Testis (tissue), 3 donors: ENCODE measurements around the gene SAMD11. TPM values are rescaled to one million over a fixed set of nuclear protein-coding genes. Genes with fewer than 3 reads are reported as not detected.
A peak's percentile ranks its signal among the peaks of the same experiment; 100 is the strongest.

Experiments
- DNase-seq: peaks from one replicate; pipeline ENCODE4 v3.0.0-alpha.2; 2019
- H3K27ac ChIP-seq, 2 donors: fragments of 200-600 bp; sonication (generic); one replicate each; pipeline ENCODE4 v1.5.1; 2019
- H3K27me3 ChIP-seq: fragments of 200-600 bp; sonication (generic); one replicate; pipeline ENCODE4 v1.5.1; 2019
- H3K36me3 ChIP-seq: fragments of 200-600 bp; sonication (generic); one replicate; pipeline ENCODE4 v1.5.1; 2017; ENCODE audit warnings: low read depth; ENCODE audit errors: missing control alignments
- H3K4me1 ChIP-seq: fragments of 200-600 bp; sonication (generic); one replicate; pipeline ENCODE4 v1.5.1; 2019
- H3K4me3 ChIP-seq, 2 donors: fragments of 200-600 bp; sonication (generic); one replicate each; pipeline ENCODE4 v1.5.1; 2017 to 2019
- H3K9me3 ChIP-seq: fragments of 200-600 bp; sonication (generic); one replicate; pipeline ENCODE4 v1.5.1; 2017
- CTCF ChIP-seq, 3 experiments: fragments of 450-650 bp in 2 of 3; fragments of 200-600 bp in 1 of 3; sonication (generic) in 1 of 3; IDR thresholded peaks; one replicate each; pipeline ENCODE4 v1.5.1; 2016 to 2019; ENCODE audit warnings: antibody characterized with exemption in 3 of 3, mild to moderate bottlenecking in 2 of 3, moderate library complexity in 1 of 3
- POLR2A ChIP-seq: fragments of 450-650 bp; IDR thresholded peaks from one replicate; pipeline ENCODE4 v1.6.1; 2017; ENCODE audit warnings: antibody characterized with exemption, mild to moderate bottlenecking, moderate library complexity
- WGBS, 2 donors: methylation state at CpG; one replicate each; pipeline ENCODE4 v1.1.5; 2018; 5-methylcytosine and 5-hydroxymethylcytosine counted together
- intact Hi-C: fragments of 100-400 bp; cut with DNase I; formaldehyde crosslinking; loops from one replicate; pipeline ENCODE4 v1.15.1; 2023; ENCODE audit warnings: low total_unique reads
- polyA plus RNA-seq: library from polyadenylated mRNA; stranded (reverse); fragments of 350-450 nt; fragmentation: Illumina TruSeq; extraction: RNeasy Lipid Tissue Mini Kit (QIAGEN cat#74804); gene quantifications from one replicate; pipeline ENCODE4 v1.2.3, GENCODE V29; 2014; ENCODE audit warnings: low read depth, low replicate concordance; ENCODE audit not compliant: insufficient read depth
- total RNA-seq, 2 donors: library from RNA; depleted of rRNA; stranded (reverse); fragments of >200 nt; gene quantifications; one replicate each; pipeline ENCODE4 v1.2.3, GENCODE V29; 2016

SAMD11 gene
- total and polyA plus RNA-seq, 3 donors from 2014 or later: 7.9 to 47.2 (median 36.9) TPM

- H3K9me3 ChIP-seq: no peaks in the 10 kb centered on the region
- intact Hi-C loops: loop anchor here (10.0 kb wide), 1 partner anchor 69 kb away; no protein-coding TSS in a partner anchor
- H3K27ac ChIP-seq: peak overlapping the region in 1 of 2 donors; percentile 24
- no peak overlapping the region for H3K4me3 ChIP-seq
- H3K4me1 ChIP-seq: peaks cover 15% of the 10 kb centered on the region
- no peaks in the 10 kb centered on the region for H3K27me3 ChIP-seq
- H3K36me3 ChIP-seq: no peaks in the 10 kb centered on the region
- no peak for TF ChIP-seq CTCF (IDR thresholded peaks at IDR 0.05)
- no peak for TF ChIP-seq POLR2A
- WGBS, 2 donors: 61 to 69% methylated on average over 9 to 13 of the region's 13 CpGs
- DNase-seq: peak; percentile 15
Observed at GRCh38 chr1:905811-906599, 17.7 kb upstream of the SAMD11 start.

GRCh38 chr1:906600-907420 is 16.9 kb upstream of the SAMD11 start:
- WGBS, 2 donors: 52 to 61% methylated on average over 10 to 20 of the region's 20 CpGs
- Histone ChIP-seq H3K4me1 (peaks cover 15% of the 10 kb centered on the region), H3K27ac (no peak overlapping the region), H3K9me3 (no peaks in the 10 kb centered on the region), H3K36me3 (no peaks in the 10 kb centered on the region), H3K27me3 (no peaks in the 10 kb centered on the region), H3K4me3 (no peak overlapping the region)
- peak; percentile 21 for DNase-seq
- intact Hi-C loops: loop anchor here (10.0 kb wide), 1 partner anchor 68 kb away; no protein-coding TSS in a partner anchor
- no peak for TF ChIP-seq POLR2A
- no peak for TF ChIP-seq CTCF (IDR thresholded peaks at IDR 0.05)

- Histone ChIP-seq H3K4me1 (peaks cover 15% of the 10 kb centered on the region), H3K27me3 (no peaks in the 10 kb centered on the region), H3K27ac (no peak overlapping the region), H3K36me3 (no peaks in the 10 kb centered on the region), H3K9me3 (no peaks in the 10 kb centered on the region), H3K4me3 (no peak overlapping the region)
- no peak for TF ChIP-seq POLR2A
- TF ChIP-seq CTCF (IDR thresholded peaks at IDR 0.05): no peak
- peak; percentile 13 for DNase-seq
- intact Hi-C loops: loop anchor here (10.0 kb wide), 1 partner anchor 67 kb away; no protein-coding TSS in a partner anchor
- 81 to 82% methylated on average over 17 of the region's 17 CpGs for WGBS, 2 donors
Observed at GRCh38 chr1:907611-908451, 15.9 kb upstream of the SAMD11 start.

GRCh38 chr1:908661-909060 is 15.1 kb upstream of the SAMD11 start:
- Histone ChIP-seq H3K4me1 (peaks cover 15% of the 10 kb centered on the region), H3K27ac (no peak overlapping the region), H3K9me3 (no peaks in the 10 kb centered on the region), H3K36me3 (no peaks in the 10 kb centered on the region), H3K4me3 (no peak overlapping the region), H3K27me3 (no peaks in the 10 kb centered on the region)
- intact Hi-C loops: loop anchor here (10.0 kb wide), 1 partner anchor 66 kb away; no protein-coding TSS in a partner anchor
- 52 to 84% methylated on average over 8 to 9 of the region's 16 CpGs for WGBS, 2 donors
- TF ChIP-seq POLR2A: no peak
- no peak for TF ChIP-seq CTCF (IDR thresholded peaks at IDR 0.05)
- DNase-seq: no peak
